Right ventricle myocardium inferior (tissue), 1 donor: ENCODE measurements around the gene MAPRE3. TPM values are rescaled to one million over a fixed set of nuclear protein-coding genes. Genes with fewer than 3 reads are reported as not detected.
A peak's percentile ranks its signal among the peaks of the same experiment; 100 is the strongest.

Experiments
- ATAC-seq: fragments of 200-7000 bp; cut with Tn5 transposase; one replicate; pipeline ENCODE4 v1.9.1; 2020; ENCODE audit warnings: mild to moderate bottlenecking, moderate library complexity
- DNase-seq: peaks from one replicate; pipeline ENCODE4 v3.0.0; 2021; ENCODE audit errors: missing footprints
- intact Hi-C: fragments of 100-400 bp; cut with DNase I; formaldehyde crosslinking; loops from one replicate; pipeline ENCODE4 v1.11.0; 2022
- total RNA-seq: library from RNA; stranded (reverse); fragmentation: NEBNext Ultra II Directional; extraction: Animal tissue kit (Norgen Biotek cat#: 25700); gene quantifications from one replicate; pipeline ENCODE4 v1.2.1, GENCODE V29; 2021
- donor health status: DM: no; HTN: yes; CAD: no; lungs with severe emphysema.

The MAPRE3 gene
- total RNA-seq, 1 donor from 2014 or later, result 58.9 TPM

DNA sequence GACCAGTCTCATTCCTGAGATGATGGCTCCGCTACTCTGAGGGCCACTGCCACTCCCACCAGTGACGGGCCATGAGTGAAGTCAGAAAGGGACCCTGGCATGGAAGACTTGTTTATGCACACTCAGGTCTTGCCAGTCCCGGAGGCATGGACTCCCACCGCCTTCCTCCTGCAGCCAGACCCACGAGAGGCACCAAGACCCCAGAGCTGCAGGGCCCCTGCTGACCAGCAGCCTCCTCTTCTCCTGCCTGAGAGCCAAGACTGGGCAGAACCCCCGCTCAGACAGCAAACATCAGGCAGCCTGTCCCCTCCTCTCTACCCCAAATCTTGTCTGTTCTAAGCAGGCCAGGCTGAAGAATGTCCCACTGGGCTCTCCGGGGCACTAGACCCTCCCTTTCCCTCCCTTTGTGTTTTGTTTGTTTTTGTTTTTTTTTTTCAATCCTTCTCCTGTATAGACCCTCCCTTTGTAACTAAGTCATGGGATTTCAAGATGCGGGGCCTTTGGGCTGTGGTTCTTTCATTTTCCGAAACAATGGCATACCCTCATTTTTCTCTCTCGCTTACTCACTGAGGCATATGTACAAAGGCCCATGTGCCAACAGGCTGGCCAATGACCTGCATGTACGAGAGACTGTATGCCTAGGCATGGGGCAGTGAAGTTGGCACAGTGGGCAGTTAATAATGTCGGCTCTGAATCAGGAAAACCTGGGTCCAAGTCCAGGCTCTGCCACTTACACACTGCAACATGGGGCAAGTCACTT is 24.3 kb upstream of the MAPRE3 start:
- DNase-seq, result no peak
- intact Hi-C loops, result no loop called here
- no peak for ATAC-seq

DNA sequence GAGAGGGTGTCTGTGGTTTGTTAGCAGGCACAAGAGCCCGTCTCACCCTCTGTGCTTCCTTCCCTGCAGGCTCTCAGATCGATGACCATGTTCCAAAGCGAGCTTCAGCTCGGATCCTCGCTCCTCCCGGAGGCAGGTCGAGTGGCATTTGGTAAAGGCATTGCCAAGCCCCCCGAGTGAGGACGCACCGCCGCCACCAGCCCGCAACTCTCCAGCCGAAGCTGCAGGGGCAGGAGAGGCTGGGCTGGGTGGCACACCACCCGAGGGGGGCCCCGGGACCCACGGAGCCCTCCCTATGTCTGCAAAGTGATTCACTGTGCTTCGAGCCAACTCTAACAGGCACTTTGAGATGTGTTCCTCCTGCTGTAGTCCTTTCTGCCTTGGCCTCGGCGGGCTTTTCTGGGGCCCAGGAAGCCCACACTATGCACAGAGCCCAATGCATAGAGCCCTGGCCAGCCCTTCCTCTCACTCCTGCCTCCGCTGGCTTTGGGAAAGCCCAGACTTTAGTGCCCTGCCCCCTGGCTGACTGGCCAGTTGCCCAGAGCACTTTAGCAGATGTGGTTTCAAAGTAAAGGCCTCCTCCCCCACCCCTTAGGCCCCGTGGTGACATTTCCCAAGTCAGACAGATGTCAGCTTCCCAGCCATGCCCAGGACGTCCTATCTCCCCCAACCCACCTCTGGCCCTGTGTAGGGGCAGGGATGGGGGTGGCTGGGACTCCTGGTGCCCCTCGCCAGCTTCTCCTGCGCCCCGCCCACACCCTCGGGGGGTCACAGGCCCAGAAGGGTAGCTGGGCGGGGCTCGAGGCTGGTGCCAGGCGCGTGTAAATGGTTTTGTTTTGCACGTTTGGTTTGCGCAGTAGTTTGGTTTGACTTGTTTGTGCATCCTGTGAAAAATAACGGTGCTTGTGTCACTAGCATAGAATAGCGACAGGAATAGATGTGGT is 23.3 kb upstream of the MAPRE3 start:
- DNase-seq (no peak), ATAC-seq (peak; percentile 75)
- intact Hi-C loops, result no loop called here

DNA sequence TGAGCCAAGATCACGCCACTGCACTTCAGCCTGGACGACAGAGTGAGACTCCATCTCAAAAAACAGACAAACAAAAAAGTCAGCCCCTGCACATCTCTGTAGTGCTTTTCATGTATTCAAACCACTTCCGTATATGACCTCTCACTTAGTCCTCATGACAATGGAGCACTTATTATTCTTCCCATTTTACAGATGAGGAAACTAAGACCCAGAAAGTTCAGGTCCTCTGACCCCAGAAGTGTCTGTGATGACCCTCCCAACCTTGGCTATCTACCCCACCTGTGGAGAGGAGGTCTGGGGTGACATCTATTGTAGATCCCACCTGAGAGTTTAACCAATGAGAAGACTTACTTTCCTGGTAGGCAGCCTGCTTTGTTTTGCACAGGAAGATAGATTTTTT is 21.6 kb upstream of the MAPRE3 start:
- DNase-seq (no peak), ATAC-seq (no peak)
- intact Hi-C loops, result no loop called here

DNA sequence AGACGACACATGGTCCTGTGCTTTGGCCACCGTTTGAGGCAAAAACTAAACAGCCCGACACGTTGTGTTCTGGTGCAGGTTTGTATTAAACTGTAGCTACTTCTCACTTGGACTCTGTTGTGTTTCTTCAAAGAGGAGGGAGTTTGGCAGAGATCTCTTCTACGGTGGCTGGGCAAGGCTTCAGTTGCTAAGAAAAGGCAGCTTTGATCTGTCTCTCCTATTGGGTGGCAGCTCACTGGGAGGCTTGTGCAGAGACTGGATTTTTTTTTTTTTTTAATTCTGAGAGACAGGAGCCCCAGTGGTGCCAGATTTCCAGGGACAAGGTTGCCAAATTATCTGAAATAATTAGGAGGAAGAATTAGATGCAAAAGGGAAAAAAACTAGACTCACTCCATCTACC is 20.2 kb upstream of the MAPRE3 start:
- ATAC-seq (no peak), DNase-seq (no peak)
- intact Hi-C loops, result no loop called here

DNA sequence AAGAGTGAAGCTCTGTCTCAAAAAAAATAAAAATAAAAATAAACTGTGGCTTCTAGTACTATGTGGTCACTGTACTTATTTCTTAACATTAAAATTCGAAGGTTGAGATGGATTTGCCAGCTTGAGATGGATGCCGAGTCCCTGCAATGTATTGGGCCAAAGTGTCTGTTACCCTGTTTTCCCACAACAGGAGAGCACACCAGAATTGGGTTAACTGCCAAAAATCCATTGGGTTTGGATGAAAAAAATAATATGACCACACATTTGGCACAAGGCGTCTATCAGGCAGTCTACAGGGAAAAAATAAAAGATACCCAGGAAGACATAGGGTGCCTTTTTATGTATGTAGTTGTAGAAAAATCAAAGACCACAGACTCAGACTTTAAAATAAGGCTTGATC is 19.2 kb upstream of the MAPRE3 start:
- intact Hi-C loops, result no loop called here
- ATAC-seq (no peak), DNase-seq (no peak)

DNA sequence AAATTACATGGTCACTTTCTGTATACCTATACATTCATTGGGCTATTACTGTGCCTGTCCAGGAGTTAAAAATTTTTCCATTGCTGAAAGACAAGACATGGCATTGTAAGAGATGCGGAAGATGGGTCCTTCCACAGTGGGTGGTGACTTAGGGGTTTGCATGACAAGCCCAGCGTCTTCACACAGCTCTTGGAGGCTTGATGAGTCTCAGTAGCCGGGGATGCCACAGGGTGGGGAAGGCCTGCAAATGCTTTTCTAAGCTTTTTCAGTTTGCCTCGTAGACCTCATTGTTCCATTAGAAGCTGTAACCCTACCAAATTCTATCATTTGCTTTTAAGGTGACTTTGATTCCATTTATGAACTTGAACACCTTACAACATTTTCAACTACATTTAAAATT is 18.1 kb upstream of the MAPRE3 start:
- intact Hi-C loops, result no loop called here
- ATAC-seq (no peak), DNase-seq (no peak)

DNA sequence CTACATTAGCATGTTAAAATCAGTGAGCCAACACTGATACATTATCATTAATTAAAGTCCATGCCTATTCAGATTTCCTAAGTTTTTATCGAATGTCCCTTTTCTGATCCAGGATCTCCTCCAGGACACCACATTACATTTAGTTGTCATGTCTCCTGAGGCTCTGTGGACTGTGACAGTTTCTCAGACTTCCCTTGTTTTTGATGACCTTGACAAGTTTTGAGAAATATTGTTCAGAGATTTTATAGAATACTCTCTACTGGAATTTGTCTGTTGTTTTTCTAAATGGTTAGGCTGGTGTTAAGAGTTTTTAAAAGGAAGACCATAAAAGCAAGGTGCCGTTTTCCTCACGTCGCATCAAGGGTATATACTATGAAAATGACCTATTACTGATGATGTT is 16.3 kb upstream of the MAPRE3 start:
- DNase-seq, result no peak
- intact Hi-C loops, result no loop called here
- ATAC-seq, result no peak

DNA sequence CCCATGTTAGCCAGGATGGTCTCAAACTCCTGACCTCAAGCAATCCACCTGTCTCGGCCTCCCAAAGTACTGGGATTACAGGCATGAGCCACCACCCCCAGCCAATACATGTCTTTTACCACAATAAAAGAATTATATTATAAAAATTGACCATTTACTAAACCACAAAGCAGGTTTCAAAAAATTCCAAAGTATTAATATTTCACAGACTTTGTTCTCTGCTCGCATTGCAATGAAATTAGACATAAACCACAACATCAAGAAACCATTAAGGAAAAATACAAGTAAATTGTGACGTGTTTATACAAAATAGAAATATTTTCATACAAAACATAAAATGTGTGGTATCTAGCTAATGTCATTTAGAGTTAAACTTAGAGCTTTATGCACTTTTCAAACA is 13.4 kb upstream of the MAPRE3 start:
- no peak for ATAC-seq
- no peak for DNase-seq
- intact Hi-C loops, result no loop called here

DNA sequence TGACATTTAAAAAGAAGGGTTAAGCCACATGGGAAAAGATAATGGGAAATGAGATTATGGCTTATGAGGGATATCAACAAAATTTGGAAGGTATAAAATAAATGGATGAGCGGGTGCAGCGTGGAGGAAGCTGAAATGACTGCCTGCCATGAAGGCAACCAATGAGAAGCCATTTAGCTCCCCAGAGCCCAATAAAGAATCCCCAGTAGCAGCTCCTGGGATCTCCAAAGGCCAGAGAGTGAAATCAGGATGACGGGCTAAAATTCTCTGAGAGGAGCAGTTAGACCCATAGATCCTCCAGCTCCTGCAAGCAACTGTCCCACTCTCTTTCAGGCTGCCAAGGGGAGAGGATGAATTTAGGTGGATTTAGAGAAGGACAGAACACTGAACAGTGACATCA is 12.9 kb upstream of the MAPRE3 start:
- intact Hi-C loops, result no loop called here
- ATAC-seq (no peak), DNase-seq (no peak)

DNA sequence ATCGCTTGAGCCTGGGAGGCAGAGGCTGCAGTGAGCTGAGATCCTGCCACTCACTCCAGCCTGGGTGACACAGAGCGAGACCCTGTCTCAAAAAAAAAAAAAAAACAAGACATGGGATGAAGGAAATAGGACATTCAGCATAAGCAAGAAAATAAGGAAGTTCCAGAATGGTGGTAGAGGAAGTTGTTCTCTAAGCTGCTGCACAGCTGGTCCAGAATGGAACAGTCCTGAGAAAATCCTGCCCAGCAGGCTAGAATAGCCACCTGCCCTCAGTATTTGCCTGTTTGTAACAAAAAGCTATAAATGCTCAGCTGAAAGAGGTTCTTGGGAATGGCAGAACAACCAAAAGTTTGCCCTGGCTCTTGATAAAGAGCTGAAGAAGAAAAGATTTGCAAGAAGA is 11.1 kb upstream of the MAPRE3 start:
- intact Hi-C loops, result no loop called here
- ATAC-seq (peak; percentile 57), DNase-seq (no peak)

DNA sequence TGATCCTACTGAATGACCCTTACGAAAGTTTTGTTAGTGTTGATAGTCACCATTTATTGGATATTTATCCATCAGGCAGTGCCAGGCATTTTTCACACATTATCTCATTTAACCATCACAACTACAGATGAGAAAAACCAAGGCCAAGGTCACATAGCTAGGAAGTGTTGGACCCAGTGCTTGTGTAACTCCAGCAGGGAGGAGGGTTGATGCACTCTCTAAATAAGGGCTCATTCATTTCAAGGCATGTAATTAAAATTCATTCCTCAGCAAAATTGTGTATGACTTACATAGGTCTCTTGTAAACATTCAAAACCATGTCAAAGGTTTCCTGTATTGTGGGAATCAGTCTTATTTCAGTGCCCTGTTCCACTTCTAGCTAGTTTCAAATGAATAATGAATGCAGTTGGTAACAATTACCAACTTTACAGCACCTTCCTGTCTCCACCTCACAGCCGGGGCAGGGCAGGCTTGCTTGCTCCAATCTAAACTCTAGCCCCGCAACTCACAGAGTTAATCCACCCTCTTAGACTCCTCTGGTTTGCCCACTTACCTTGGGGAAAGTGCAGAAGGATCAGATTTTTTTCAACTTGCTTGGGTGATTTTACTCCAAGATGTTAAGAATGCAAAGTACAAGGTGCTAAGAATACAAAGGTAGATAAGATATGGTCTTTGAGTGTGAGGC is 5.8 kb upstream of the MAPRE3 start:
- no peak for ATAC-seq
- intact Hi-C loops, result loop anchor here (5.0 kb wide), 1 partner anchor 228 kb away; no protein-coding TSS in a partner anchor
- DNase-seq, result no peak

DNA sequence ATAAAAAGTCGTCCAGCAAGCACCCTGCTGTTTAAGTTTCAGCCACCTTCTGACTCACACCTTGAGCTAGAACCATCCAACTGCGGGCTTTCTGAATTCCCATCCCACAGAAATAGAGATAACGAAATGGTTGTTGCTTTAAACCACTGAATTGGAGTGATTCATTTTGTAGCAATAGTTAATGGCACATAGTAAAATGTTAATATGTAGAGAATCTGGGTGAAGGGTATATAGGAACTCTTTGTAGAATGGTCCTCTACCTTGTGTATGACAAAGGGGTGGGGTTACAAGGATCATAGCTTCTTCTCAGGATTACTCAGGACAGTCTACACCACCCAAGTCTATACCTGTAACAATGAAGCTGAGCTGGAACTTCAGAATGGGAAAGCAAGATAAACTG is 2.4 kb upstream of the MAPRE3 start:
- ATAC-seq, result no peak
- intact Hi-C loops, result no loop called here
- DNase-seq, result no peak

DNA sequence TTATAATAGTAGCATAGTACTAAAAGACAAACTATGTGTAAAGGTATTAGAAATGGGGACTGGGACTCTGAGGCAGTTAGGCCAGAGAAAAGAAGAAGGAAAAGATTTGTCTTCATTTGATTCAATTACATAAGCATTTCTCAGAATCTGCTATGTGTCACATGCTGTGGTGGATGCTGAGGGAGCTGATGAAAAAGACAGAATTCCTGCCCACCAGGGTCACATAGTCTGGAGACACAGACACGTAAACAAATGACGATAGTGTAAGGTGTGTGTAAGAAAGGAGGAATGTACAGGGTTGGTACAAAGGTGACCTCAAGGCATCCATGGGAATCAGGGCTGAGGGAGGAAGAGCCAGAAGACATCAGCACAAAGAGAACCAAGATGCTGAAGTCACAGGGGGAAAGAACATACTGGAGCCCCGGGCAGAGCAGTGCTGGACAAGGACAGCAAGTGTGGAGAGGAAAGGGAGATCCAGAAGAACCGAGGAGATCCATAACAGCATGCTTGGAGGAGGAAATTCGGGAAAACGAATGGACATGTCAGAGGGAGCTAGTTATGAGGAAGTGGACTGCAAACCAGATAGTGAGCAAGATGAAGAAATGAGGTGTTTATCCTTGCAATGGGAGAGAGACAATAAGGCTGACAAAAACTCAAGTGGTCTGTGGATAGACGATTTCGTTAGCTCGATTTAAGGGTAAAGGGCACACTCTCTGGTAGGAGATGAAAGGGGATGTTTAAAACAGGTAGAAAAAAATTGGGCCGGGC is 1.2 kb upstream of the MAPRE3 start:
- no peak for ATAC-seq
- no peak for DNase-seq
- intact Hi-C loops, result no loop called here

DNA sequence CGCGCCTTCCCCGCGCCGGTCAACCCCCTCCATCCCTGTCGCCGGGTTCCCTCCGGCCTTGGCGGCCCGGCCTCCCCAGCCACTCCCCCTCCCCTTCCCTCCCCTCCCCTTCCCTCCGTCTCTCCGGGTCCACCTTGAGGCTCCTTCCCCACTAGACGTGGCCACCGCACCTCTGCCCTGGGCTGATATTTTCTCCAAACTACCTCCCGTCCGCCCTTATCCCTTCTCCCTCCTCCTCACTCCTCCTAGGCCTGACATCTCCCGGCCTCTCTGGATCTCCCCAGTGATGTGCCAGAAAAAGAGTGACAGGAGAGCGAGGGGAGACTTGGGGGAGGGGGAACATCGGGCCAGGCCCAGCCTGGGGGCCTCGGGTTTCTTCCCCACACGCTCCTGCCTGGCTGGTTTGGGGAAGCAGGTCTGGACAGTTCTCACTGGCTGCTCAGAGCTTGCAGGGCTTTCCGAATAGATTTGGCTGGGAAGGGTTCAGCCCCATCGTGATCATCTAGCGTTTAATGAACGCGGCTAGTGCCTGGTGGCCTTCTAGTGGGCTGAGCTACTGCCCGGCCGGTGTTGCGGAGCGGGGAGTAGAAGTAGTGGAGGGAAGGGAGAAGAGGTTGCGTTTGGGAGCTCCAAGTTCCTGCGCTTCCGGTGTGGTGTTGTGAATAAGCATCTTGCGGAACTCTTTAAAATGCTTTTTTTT is 641 bp downstream of the MAPRE3 start:
- ATAC-seq (peak; percentile 33), DNase-seq (no peak)
- intact Hi-C loops, result loop anchor here (2.0 to 5.0 kb wide), 2 partner anchors 46 to 241 kb away; partner anchors contain the start of genes ATRAID and SLC5A6

DNA sequence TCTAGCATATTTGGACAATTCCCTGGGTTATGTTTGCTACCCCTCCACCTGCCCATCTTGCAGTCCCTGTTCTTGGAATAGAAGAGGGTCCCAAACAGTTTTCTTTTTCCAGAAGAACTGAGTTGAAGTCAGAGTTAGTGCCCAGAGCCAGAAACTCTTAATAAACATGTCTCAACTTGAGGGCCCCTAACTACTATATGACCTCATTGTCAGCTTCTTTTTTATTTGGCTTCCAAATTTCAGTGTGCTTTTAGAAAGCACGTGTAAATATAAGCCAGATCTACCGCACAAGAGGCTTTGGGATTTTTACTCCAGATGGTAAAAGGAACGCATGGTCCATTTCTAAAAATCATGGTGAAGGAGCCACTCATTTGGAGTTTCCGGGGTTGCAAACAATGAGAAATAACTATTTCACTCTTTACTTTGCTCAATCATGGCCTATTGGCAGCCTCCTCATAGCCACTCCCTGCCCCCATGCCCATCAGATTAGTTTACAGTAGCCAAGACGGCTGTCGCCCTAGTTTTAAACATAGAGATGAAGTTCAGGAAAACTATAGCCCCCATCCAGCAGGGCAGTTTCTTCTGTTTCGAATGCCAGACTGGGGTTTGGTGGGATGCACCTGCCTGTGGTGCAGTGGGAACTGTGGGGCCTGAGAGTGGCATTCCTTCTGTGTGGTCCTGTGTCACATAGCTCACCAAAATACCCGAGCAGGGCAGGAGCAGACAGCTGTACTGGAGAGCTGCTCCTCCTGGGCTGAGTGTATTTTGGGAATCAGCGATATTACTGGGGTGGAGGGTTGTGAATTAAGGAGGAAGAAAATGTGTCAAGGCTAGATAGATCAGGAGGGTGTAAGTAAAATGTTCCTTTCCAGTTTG is 1.7 kb downstream of the MAPRE3 start:
- intact Hi-C loops, result loop anchor here (2.0 to 5.0 kb wide), 2 partner anchors 45 to 240 kb away; partner anchors contain the start of genes ATRAID and SLC5A6
- no peak for DNase-seq
- no peak for ATAC-seq

DNA sequence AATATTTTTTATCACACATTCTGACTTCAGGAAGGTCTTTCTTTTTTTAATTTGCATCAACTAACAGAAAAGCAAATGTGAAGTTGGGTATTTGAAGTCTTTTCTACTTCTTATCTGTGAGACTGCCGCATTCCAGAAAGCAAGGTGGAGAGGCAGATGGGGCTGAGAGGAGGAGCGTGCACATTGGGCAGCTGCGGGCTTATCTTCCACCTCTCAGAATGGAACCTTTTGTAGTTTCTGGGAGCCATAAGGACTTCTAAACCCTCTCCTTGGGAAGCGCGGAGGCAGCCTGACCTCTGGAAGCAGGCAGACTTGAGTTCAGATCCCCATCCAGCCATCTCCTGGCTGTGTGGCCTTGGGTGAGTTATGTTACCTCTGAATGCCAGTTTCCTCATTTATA is 3.9 kb downstream of the MAPRE3 start:
- DNase-seq, result no peak
- intact Hi-C loops, result loop anchor here (5.0 kb wide), 1 partner anchor 238 kb away; the partner anchor contains the start of genes ATRAID and SLC5A6
- no peak for ATAC-seq

DNA sequence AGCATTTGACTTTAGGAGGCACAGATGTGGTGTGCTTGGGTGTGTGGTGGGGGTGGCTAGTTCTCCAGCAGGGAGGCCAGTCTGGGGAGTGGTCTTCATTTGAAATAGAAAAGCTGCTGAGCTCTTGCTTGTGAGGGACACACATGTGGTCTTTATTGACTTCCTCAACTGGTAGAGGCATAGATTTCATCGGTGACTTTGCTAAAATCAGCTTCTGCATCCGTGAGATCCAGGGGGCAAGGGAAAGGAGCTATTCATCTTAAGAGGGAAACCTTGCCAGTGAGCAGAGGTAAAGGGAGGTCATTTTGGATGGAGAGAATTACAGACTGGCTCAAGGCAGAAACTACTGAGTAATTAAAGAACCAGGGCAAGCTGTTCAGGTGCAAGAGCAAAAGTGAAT is 4.7 kb downstream of the MAPRE3 start:
- intact Hi-C loops, result no loop called here
- DNase-seq (no peak), ATAC-seq (no peak)
